HL-60 (cell line): ENCODE data around the gene SLC44A4.

Experiments
- DNase-seq, 2 experiments: peaks; one replicate each; pipeline ENCODE4 v3.0.0-alpha.2; 2010 to 2020; ENCODE audit warnings: low read depth in 1 of 2, low spot score in 1 of 2
- H3K27ac ChIP-seq: fragments of 250-450 bp; sonication (Bioruptor Pico); replicated peaks from 2 replicates; pipeline ENCODE4 v1.5.1; 2020; ENCODE audit warnings: mild to moderate bottlenecking, moderate library complexity
- H3K27me3 ChIP-seq: fragments of 250-450 bp; sonication (Bioruptor Pico); 2 replicates; pipeline ENCODE4 v1.5.1; 2021; ENCODE audit warnings: mild to moderate bottlenecking, moderate library complexity; ENCODE audit not compliant: insufficient read depth, poor library complexity, severe bottlenecking
- H3K4me3 ChIP-seq: replicated peaks from 2 replicates; pipeline ENCODE4 v1.5.1; 2011; ENCODE audit warnings: mild to moderate bottlenecking, control low read depth, low read length; ENCODE audit not compliant: insufficient read depth
- GABPA ChIP-seq: IDR thresholded peaks from 2 replicates; pipeline ENCODE4 v1.6.1; 2012; ENCODE audit warnings: low read depth
- POLR2AphosphoS5 ChIP-seq: IDR thresholded peaks from 2 replicates; pipeline ENCODE4 v1.6.1; 2012; ENCODE audit warnings: low read depth
- SPI1 ChIP-seq: IDR thresholded peaks from 2 replicates; pipeline ENCODE4 v1.6.1; 2012; ENCODE audit warnings: low read depth, mild to moderate bottlenecking, borderline replicate concordance
- TF ChIP-seq, protein P1 (sequence below): IDR thresholded peaks from one replicate; pipeline ENCODE4 v1.5.1; 2011; ENCODE audit warnings: low read length, control low read depth, inconsistent platforms; ENCODE audit not compliant: insufficient read depth
- TF ChIP-seq, protein P2 (sequence below): IDR thresholded peaks from 2 replicates; pipeline ENCODE4 v1.6.1; 2012; ENCODE audit warnings: low read depth; ENCODE audit not compliant: insufficient replicate concordance

Gene SLC44A4

DNA sequence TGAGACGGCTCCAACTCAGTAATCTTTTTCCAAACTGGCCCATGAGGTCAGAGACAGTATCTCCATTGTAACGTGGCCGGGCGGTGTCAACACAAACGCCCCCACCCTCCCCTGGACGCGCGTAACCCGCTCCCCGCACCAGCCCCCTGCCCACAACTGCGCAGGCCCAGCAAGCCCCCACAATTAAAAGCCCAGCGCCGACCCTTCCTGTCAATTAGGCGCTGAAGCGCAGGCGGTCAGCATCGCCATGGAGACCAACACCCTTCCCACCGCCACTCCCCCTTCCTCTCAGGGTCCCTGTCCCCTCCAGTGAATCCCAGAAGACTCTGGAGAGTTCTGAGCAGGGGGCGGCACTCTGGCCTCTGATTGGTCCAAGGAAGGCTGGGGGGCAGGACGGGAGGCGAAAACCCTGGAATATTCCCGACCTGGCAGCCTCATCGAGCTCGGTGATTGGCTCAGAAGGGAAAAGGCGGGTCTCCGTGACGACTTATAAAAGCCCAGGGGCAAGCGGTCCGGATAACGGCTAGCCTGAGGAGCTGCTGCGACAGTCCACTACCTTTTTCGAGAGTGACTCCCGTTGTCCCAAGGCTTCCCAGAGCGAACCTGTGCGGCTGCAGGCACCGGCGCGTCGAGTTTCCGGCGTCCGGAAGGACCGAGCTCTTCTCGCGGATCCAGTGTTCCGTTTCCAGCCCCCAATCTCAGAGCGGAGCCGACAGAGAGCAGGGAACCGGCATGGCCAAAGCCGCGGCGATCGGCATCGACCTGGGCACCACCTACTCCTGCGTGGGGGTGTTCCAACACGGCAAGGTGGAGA, 63.6 kb downstream of the SLC44A4 start, which contains the start of the genes HSPA1A and HSPA1L:
HSPA1A (plus strand) TSS at position 519 of the 814 bp plus-strand sequence; CDS start at position 733, 214 bp downstream.
HSPA1L (minus strand) TSS at position 259 of the 814 bp plus-strand sequence. CDS start 3,311 bp downstream, outside the sequence.
- TF ChIP-seq, protein P1, sequence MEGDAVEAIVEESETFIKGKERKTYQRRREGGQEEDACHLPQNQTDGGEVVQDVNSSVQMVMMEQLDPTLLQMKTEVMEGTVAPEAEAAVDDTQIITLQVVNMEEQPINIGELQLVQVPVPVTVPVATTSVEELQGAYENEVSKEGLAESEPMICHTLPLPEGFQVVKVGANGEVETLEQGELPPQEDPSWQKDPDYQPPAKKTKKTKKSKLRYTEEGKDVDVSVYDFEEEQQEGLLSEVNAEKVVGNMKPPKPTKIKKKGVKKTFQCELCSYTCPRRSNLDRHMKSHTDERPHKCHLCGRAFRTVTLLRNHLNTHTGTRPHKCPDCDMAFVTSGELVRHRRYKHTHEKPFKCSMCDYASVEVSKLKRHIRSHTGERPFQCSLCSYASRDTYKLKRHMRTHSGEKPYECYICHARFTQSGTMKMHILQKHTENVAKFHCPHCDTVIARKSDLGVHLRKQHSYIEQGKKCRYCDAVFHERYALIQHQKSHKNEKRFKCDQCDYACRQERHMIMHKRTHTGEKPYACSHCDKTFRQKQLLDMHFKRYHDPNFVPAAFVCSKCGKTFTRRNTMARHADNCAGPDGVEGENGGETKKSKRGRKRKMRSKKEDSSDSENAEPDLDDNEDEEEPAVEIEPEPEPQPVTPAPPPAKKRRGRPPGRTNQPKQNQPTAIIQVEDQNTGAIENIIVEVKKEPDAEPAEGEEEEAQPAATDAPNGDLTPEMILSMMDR: no peak
- TF ChIP-seq SPI1: no peak
- TF ChIP-seq GABPA: no peak
- TF ChIP-seq, protein P2, sequence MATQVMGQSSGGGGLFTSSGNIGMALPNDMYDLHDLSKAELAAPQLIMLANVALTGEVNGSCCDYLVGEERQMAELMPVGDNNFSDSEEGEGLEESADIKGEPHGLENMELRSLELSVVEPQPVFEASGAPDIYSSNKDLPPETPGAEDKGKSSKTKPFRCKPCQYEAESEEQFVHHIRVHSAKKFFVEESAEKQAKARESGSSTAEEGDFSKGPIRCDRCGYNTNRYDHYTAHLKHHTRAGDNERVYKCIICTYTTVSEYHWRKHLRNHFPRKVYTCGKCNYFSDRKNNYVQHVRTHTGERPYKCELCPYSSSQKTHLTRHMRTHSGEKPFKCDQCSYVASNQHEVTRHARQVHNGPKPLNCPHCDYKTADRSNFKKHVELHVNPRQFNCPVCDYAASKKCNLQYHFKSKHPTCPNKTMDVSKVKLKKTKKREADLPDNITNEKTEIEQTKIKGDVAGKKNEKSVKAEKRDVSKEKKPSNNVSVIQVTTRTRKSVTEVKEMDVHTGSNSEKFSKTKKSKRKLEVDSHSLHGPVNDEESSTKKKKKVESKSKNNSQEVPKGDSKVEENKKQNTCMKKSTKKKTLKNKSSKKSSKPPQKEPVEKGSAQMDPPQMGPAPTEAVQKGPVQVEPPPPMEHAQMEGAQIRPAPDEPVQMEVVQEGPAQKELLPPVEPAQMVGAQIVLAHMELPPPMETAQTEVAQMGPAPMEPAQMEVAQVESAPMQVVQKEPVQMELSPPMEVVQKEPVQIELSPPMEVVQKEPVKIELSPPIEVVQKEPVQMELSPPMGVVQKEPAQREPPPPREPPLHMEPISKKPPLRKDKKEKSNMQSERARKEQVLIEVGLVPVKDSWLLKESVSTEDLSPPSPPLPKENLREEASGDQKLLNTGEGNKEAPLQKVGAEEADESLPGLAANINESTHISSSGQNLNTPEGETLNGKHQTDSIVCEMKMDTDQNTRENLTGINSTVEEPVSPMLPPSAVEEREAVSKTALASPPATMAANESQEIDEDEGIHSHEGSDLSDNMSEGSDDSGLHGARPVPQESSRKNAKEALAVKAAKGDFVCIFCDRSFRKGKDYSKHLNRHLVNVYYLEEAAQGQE: no peak
- no peak for TF ChIP-seq POLR2AphosphoS5
- Histone ChIP-seq H3K27me3 (no peaks in the 10 kb centered on the region), H3K27ac (no peak within 1 kb of the TSS), H3K4me3 (no peak within 1 kb of the TSS)
- DNase-seq: no peak

DNA sequence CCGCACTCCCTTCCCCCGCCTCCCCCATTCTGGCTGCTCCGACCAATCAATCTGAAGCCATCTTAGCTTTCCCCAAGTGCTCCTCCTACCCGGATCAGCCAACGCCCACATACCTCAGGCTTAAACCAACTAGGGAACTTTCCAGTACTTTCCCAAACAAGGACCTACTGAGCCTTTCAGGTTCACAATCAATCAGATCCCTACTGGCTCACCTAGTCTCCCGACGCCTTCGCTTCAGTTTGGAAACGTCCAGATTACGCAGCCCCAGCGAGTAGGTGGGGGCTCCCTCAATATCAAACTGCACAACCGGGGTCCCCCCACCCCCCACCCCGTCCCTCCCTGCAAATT, 64.1 kb downstream of the SLC44A4 start:
- Histone ChIP-seq H3K27me3 (no peaks in the 10 kb centered on the region), H3K4me3 (no peak overlapping the region), H3K27ac (no peak overlapping the region)
- DNase-seq: peak in 1 of 2 experiments; percentile 26
- TF ChIP-seq GABPA (no peak), SPI1 (no peak), POLR2AphosphoS5 (no peak)
- TF ChIP-seq, protein P1: no peak
- TF ChIP-seq, protein P2: no peak

DNA sequence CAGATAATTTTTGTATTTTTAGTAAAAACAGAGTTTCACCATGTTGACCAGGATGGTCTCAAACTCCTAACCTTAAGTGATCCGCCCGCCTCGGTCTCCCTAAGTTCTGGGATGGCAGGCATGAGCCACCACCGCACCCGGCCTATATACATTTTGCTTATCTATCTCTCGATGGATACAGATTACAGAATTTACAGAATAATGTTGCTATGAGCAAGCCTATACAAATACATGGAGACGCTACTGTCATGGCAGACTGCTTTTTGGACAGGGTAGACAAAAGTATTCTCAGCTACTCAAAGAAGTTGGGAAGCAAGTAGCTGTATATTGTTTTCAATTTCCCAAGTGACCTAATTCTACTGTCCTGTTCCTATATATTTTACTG, 65.3 kb downstream of the SLC44A4 start:
- TF ChIP-seq GABPA: no peak
- no peak for TF ChIP-seq SPI1
- TF ChIP-seq, protein P2: no peak
- no peak for TF ChIP-seq POLR2AphosphoS5
- TF ChIP-seq, protein P1: no peak
- no peak overlapping the region for H3K4me3 ChIP-seq
- H3K27me3 ChIP-seq: no peaks in the 10 kb centered on the region
- DNase-seq: no peak
- H3K27ac ChIP-seq: peak overlapping the region; percentile 6
